Measurements from ENCODE around the gene SRSF4.

DNA sequence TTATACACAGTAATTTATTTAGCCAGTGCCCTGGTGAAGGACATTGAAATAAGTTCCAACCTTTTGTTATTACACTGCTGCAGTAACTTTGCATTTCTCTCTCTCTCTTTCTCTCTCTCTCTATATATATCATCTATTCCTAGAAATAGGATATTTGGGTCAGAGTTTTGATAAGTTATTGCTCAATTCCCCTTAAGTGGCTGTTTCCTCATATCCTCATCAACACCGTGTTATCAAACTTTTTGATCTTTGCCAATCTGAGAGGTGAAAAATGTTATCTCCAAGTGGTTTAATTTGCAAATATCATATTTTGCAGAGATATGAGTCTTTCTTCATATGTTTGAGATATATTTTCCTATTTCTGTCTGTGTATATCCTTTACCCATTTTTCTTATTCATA is 1.6 kb upstream of the SRSF4 start:
- TF ChIP-seq, protein P1, sequence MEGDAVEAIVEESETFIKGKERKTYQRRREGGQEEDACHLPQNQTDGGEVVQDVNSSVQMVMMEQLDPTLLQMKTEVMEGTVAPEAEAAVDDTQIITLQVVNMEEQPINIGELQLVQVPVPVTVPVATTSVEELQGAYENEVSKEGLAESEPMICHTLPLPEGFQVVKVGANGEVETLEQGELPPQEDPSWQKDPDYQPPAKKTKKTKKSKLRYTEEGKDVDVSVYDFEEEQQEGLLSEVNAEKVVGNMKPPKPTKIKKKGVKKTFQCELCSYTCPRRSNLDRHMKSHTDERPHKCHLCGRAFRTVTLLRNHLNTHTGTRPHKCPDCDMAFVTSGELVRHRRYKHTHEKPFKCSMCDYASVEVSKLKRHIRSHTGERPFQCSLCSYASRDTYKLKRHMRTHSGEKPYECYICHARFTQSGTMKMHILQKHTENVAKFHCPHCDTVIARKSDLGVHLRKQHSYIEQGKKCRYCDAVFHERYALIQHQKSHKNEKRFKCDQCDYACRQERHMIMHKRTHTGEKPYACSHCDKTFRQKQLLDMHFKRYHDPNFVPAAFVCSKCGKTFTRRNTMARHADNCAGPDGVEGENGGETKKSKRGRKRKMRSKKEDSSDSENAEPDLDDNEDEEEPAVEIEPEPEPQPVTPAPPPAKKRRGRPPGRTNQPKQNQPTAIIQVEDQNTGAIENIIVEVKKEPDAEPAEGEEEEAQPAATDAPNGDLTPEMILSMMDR (IDR thresholded peaks at IDR 0.05; ENCODE audit: low read depth, low read length, poor library complexity, severe bottlenecking) = no peak
- TF ChIP-seq EZH2phosphoT487 (IDR thresholded peaks at IDR 0.05; ENCODE audit: borderline replicate concordance, low read length) = no peak
